PC-3 (cell line): ENCODE data around the gene LINGO1.

Source experiments
- CTCF ChIP-seq: fragments of 300-600 bp; sonication (generic); conservative IDR thresholded peaks from 2 replicates; pipeline ENCODE4 v1.5.1; 2017; ENCODE audit warnings: antibody characterized with exemption, low read depth, mild to moderate bottlenecking, low read length
- EZH2 ChIP-seq: fragments of 300-600 bp; sonication (generic); IDR thresholded peaks from one replicate; pipeline ENCODE4 v1.6.1; 2017; ENCODE audit warnings: antibody characterized with exemption, mild to moderate bottlenecking, low read length; ENCODE audit not compliant: unreplicated experiment
- EZH2phosphoT487 ChIP-seq: fragments of 300-600 bp; sonication (generic); IDR thresholded peaks from 2 replicates; pipeline ENCODE4 v1.6.1; 2018; ENCODE audit warnings: mild to moderate bottlenecking, antibody characterized with exemption, low read length, borderline replicate concordance

GRCh38 chr15:77670558-77671361 is 38.0 kb upstream of the LINGO1 start:
- TF ChIP-seq CTCF (no peak), EZH2phosphoT487 (no peak), EZH2 (no peak)
